ENCODE results near the gene SKI. TPM values are rescaled to one million over a fixed set of nuclear protein-coding genes. Genes with fewer than 3 reads are reported as not detected.

The SKI gene
- total RNA-seq, 6 experiments from 2014 or later = 23.7 to 84.8 (median 31.4) TPM

DNA sequence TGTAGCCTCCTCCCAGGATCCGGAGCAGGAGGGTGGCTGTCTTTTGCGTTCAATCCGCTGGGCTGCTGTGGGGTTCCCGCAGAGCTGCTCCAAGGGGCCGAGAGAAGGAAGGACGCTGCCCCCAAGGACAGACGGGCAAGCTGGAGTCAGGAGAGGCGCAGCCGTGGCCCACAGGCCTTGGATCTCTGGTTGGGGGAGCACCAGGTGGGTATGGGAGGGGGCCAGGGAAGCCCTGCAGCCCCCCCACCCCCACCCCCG lies 15.9 kb upstream of the SKI start:
- no peaks in the 10 kb centered on the region for H3K9me3 ChIP-seq
- intact Hi-C loops (cut with DNase I) = loop anchor here in 1 of 2 donors (10.0 kb wide), 1 partner anchor 103 kb away; no protein-coding TSS in a partner anchor
- DNase-seq = peak in 1 of 3 donors; percentile 54
- peaks cover 0 to 25% (median 13%) of the 10 kb centered on the region in 4 donors for H3K4me1 ChIP-seq
- no peak for TF ChIP-seq POLR2A (IDR thresholded peaks at IDR 0.05)
- TF ChIP-seq, protein P1, sequence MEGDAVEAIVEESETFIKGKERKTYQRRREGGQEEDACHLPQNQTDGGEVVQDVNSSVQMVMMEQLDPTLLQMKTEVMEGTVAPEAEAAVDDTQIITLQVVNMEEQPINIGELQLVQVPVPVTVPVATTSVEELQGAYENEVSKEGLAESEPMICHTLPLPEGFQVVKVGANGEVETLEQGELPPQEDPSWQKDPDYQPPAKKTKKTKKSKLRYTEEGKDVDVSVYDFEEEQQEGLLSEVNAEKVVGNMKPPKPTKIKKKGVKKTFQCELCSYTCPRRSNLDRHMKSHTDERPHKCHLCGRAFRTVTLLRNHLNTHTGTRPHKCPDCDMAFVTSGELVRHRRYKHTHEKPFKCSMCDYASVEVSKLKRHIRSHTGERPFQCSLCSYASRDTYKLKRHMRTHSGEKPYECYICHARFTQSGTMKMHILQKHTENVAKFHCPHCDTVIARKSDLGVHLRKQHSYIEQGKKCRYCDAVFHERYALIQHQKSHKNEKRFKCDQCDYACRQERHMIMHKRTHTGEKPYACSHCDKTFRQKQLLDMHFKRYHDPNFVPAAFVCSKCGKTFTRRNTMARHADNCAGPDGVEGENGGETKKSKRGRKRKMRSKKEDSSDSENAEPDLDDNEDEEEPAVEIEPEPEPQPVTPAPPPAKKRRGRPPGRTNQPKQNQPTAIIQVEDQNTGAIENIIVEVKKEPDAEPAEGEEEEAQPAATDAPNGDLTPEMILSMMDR (IDR thresholded peaks at IDR 0.05) = no peak
- WGBS (ENCODE audit: insufficient coverage, low coverage, low lambda C conversion rate, missing lambda C conversion rate) = no CpG with 5 or more reads among the region's 10 CpGs
- H3K27ac ChIP-seq = peak overlapping the region; percentile 60 to 91 (median 80)
- no peaks in the 10 kb centered on the region for H3K36me3 ChIP-seq
- no peak for ATAC-seq
- no peak overlapping the region for H3K4me3 ChIP-seq
- H3K27me3 ChIP-seq = no peaks in the 10 kb centered on the region

DNA sequence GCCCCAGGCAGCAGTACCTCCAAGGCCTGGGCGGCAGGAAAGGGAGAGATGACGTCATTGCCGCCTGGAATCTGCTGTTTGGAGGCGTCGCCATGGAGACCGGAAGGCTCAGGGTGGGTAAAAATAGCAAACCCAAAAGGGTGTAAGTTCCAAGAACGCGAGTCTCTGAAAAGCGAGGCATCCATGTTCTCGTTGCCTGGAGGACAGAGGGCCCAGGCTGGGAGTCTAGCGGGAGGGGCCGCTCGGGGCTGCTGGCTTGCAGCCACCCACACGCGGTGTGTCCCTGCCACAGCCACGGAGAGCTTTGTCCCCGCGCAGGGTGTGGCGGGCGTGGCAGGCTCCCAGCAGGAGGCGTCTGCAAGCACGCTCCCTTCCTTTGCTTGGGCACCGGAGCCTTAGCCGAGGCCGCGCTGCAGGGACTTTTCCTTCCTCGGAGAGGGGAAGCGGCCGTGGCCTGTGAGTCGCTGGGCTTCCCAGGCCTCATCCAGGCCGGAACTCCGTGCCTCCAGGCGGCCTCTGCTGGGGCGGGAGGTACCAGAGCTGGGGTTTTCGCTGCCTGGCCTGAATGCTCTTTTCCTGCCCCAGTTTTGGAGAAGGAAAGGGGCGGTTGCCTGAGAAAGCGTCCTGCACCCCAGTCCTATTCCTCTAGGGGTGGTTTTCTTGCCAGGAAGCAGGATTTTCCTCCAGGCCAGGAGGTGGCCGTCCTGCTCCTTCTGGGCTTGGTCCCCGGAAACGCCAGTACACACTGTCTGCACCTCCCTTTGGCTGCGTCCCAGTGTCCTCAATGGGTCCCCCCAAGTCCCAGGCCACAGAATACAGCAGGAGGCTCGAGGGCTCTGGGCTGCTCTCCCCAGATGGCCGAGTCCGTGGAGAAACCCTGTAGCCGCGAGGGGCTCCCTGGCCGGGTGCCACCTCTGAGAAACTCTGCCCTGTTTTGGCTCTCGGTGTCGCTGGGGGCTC lies 15.3 kb upstream of the SKI start:
- no peaks in the 10 kb centered on the region for H3K36me3 ChIP-seq
- H3K27ac ChIP-seq = peak overlapping the region; percentile 78 to 91 (median 80)
- H3K4me1 ChIP-seq = peaks cover 0 to 23% (median 12%) of the 10 kb centered on the region in 4 donors
- DNase-seq = peak; percentile 73 to 79 (median 77)
- WGBS (ENCODE audit: insufficient coverage, low coverage, low lambda C conversion rate, missing lambda C conversion rate) = 54% methylated on average over 12 of the region's 49 CpGs
- intact Hi-C loops (cut with DNase I) = loop anchor here in 1 of 2 donors (10.0 kb wide), 1 partner anchor 102 kb away; no protein-coding TSS in a partner anchor
- H3K27me3 ChIP-seq = no peaks in the 10 kb centered on the region
- ATAC-seq = peak; percentile 20 to 28 (median 22)
- TF ChIP-seq POLR2A (IDR thresholded peaks at IDR 0.05) = no peak
- TF ChIP-seq, protein P1 (IDR thresholded peaks at IDR 0.05) = peak in 2 of 4 donors; percentile 7 to 14
- H3K4me3 ChIP-seq = peak overlapping the region in 2 of 3 donors; percentile 1 to 4
- no peaks in the 10 kb centered on the region for H3K9me3 ChIP-seq

DNA sequence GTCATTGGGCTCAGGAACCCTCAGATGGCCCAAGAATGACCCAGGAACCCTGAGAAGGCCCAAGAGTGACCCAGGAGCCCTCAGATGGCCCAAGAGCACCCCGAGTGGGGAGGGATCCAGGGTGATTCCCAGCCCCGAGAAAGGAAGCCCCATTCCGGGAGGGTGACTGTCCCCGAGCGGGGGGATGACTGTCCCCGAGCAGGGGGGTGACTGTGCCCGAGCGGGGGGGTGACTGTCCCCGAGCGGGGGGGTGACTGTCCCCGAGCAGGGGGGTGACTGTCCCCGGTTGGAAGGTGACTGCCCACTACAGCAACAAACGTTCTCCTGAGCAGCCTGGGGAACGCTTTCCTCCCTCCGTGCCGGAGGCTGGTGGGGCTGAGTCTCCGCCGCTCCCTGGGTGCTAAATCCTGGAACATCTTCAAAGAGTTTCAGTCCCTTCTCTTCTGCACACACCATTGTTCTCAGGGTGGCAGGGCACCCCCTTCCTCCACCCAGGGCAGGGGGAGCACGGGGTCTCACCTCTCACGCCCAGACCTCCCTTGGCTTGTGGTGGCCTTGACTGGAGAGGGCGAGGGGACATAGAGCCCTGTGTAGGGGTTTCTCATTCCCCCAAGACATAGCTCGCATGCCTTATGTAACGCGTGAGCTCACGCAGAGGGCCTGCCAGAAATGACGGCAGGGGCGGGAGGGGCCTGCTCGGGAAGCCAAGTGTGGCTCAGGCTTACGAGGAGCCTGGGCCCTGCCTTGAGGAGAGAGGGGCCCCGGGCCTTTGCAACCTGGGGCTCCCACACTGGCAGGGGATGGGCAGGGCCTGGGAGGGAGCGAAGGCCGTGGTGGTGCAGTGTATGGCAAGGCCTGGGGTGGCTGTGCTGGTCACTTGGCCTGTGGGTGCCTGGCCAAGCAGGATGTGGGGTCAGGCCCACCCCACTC lies 14.3 kb upstream of the SKI start:
- peak in 3 of 4 donors; percentile 3 to 35 (median 9) for ATAC-seq
- TF ChIP-seq POLR2A (IDR thresholded peaks at IDR 0.05) = no peak
- TF ChIP-seq, protein P1 (IDR thresholded peaks at IDR 0.05) = no peak
- Histone ChIP-seq H3K4me1 (peaks cover 0 to 13% (median 5%) of the 10 kb centered on the region in 4 donors), H3K27ac (peak overlapping the region; percentile 78 to 91 (median 80)), H3K9me3 (no peaks in the 10 kb centered on the region), H3K36me3 (no peaks in the 10 kb centered on the region), H3K27me3 (no peaks in the 10 kb centered on the region), H3K4me3 (no peak overlapping the region)
- peak in 2 of 3 donors; percentile 33 to 51 for DNase-seq
- 40% methylated on average over 1 of the region's 32 CpGs for WGBS (ENCODE audit: insufficient coverage, low coverage, low lambda C conversion rate, missing lambda C conversion rate)
- intact Hi-C loops (cut with DNase I) = loop anchor here in 1 of 2 donors (10.0 kb wide), 1 partner anchor 101 kb away; no protein-coding TSS in a partner anchor

DNA sequence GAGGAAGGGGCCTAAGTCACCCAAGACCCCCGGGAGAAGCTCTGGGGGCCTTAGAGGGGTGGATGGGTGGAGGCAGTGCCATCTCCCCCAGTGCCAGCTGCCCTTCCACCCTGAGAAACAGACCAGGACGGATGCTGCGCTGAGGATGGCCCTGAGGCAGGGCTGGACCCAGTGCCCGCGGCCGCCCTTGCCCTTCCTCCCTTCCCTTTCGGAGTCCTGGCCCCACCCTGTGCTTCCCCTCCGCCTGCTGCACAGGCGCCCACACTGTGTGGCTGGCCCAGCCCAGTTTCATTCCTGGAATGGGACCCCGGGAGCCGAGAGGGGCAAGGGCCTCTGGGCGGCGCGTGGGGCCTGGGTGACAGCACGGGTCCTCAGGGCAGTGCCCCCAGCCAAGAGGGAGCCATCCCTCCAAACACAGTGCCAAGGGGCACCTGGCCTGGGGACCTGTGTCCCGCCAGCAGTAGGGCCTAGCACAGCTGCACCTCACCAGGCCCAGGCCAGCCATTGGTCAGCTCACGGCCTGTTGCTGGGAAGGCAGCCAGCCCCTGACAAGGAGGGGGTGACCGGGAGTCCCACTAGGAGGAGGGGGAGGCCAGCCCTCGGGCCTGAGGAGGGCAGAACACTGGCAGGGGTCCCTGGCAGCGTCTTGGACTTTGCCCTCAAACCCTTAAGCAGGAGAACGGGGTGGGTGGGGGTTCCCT lies 13.4 kb upstream of the SKI start:
- TF ChIP-seq, protein P1 (IDR thresholded peaks at IDR 0.05) = no peak
- no peak for TF ChIP-seq POLR2A (IDR thresholded peaks at IDR 0.05)
- H3K27me3 ChIP-seq = no peaks in the 10 kb centered on the region
- intact Hi-C loops (cut with DNase I) = loop anchor here in 1 of 2 donors (10.0 kb wide), 1 partner anchor 100 kb away; no protein-coding TSS in a partner anchor
- H3K9me3 ChIP-seq = no peaks in the 10 kb centered on the region
- no CpG with 5 or more reads among the region's 21 CpGs for WGBS (ENCODE audit: insufficient coverage, low coverage, low lambda C conversion rate, missing lambda C conversion rate)
- H3K4me3 ChIP-seq = no peak overlapping the region
- peak overlapping the region; percentile 78 to 91 (median 80) for H3K27ac ChIP-seq
- DNase-seq = peak in 2 of 3 donors; percentile 40 to 52
- peaks cover 0 to 11% (median 4%) of the 10 kb centered on the region in 4 donors for H3K4me1 ChIP-seq
- H3K36me3 ChIP-seq = no peaks in the 10 kb centered on the region
- ATAC-seq = peak; percentile 13 to 21 (median 17)
